GM12878 (cell line): ENCODE measurements around the gene DIABLO. TPM values are rescaled to one million over a fixed set of nuclear protein-coding genes. Genes with fewer than 3 reads are reported as not detected.
A peak's percentile ranks its signal among the peaks of the same experiment; 100 is the strongest.

Experiments
- ATF7 ChIP-seq: fragments of 450-650 bp; IDR thresholded peaks from 2 replicates; pipeline ENCODE4 v1.6.1; 2016; ENCODE audit warnings: low read depth, mild to moderate bottlenecking
- BCL11A ChIP-seq: IDR thresholded peaks from 2 replicates; pipeline ENCODE4 v1.6.1; 2011; ENCODE audit warnings: low read depth, low read length
- BHLHE40 ChIP-seq, 2 experiments: fragments of 450-650 bp in 1 of 2; IDR thresholded peaks; 2 replicates each; pipeline ENCODE4 v1.6.1; 2011 to 2017; ENCODE audit warnings: low read depth in 2 of 2, borderline replicate concordance in 1 of 2, improper control_type of control experiment in 1 of 2, low read length in 1 of 2, mild to moderate bottlenecking in 1 of 2
- CEBPB ChIP-seq, 2 experiments: fragments of 150-350 bp in 1 of 2; IDR thresholded peaks; 2 replicates each; pipeline ENCODE4 v1.6.1; 2012 to 2014; ENCODE audit warnings: low read depth in 2 of 2, low read length in 2 of 2, borderline replicate concordance in 1 of 2, inconsistent platforms in 1 of 2
- CHD1 ChIP-seq: IDR thresholded peaks from 2 replicates; pipeline ENCODE4 v1.6.1; 2012; ENCODE audit warnings: low read depth, low read length, improper control_type of control experiment
- EED ChIP-seq: sonication (generic); IDR thresholded peaks from 2 replicates; pipeline ENCODE4 v1.6.1; 2016; ENCODE audit warnings: antibody characterized with exemption, low read depth
- EP300 ChIP-seq, 2 experiments: fragments of 150-350 bp in 1 of 2; IDR thresholded peaks; 2 replicates each; pipeline ENCODE4 v1.6.1; 2011 to 2012; ENCODE audit warnings: low read depth in 2 of 2, low read length in 2 of 2, borderline replicate concordance in 1 of 2, improper control_type of control experiment in 1 of 2, inconsistent platforms in 1 of 2; ENCODE audit not compliant: control insufficient read depth in 1 of 2
- ETV6 ChIP-seq, 2 experiments: fragments of 450-650 bp in 1 of 2; IDR thresholded peaks in 1 of 2; conservative IDR thresholded peaks in 1 of 2; 2 replicates each; pipeline ENCODE4 v1.6.1; 2014; ENCODE audit warnings: antibody characterized with exemption in 1 of 2, borderline replicate concordance in 1 of 2, low read depth in 1 of 2, mild to moderate bottlenecking in 1 of 2, moderate library complexity in 1 of 2
- FOXM1 ChIP-seq: IDR thresholded peaks from 2 replicates; pipeline ENCODE4 v1.6.1; 2012; ENCODE audit warnings: low read depth, mild to moderate bottlenecking, inconsistent platforms, low read length, moderate library complexity
- HDAC2 ChIP-seq: fragments of 200-600 bp; sonication (generic); IDR thresholded peaks from 2 replicates; pipeline ENCODE4 v1.6.1; 2017
- NFIC ChIP-seq: IDR thresholded peaks from 2 replicates; pipeline ENCODE4 v1.6.1; 2012; ENCODE audit warnings: low read depth, mild to moderate bottlenecking, inconsistent platforms, low read length, moderate library complexity
- NFXL1 ChIP-seq: fragments of 450-650 bp; IDR thresholded peaks from 2 replicates; pipeline ENCODE4 v1.6.1; 2017; ENCODE audit warnings: antibody characterized with exemption, mild to moderate bottlenecking, borderline replicate concordance
- POLR2AphosphoS2 ChIP-seq: IDR thresholded peaks from 2 replicates; pipeline ENCODE4 v1.6.1; 2011; ENCODE audit warnings: low read depth, mild to moderate bottlenecking, low read length, improper control_type of control experiment, moderate library complexity
- POLR2AphosphoS5 ChIP-seq: IDR thresholded peaks from 2 replicates; pipeline ENCODE4 v1.6.1; 2011; ENCODE audit warnings: mild to moderate bottlenecking, low read length, inconsistent platforms
- SMAD1 ChIP-seq: fragments of 450-650 bp; IDR thresholded peaks from 2 replicates; pipeline ENCODE4 v1.6.1; 2018; ENCODE audit warnings: mild to moderate bottlenecking, low read depth; ENCODE audit not compliant: partially characterized antibody
- SP1 ChIP-seq: IDR thresholded peaks from one replicate; pipeline ENCODE4 v1.6.1; 2011; ENCODE audit warnings: low read depth, low read length
- SREBF2 ChIP-seq: IDR thresholded peaks from 2 replicates; pipeline ENCODE4 v1.6.1; 2012; ENCODE audit warnings: mild to moderate bottlenecking, low read length
- SRF ChIP-seq, 2 experiments: IDR thresholded peaks; 2 replicates each; pipeline ENCODE4 v1.6.1; 2011; ENCODE audit warnings: low read depth in 2 of 2, low read length in 2 of 2, mild to moderate bottlenecking in 1 of 2, moderate library complexity in 1 of 2
- ZBED1 ChIP-seq: IDR thresholded peaks from 2 replicates; pipeline ENCODE4 v1.6.1; 2016; ENCODE audit warnings: borderline replicate concordance
- ZNF622 ChIP-seq: fragments of 450-650 bp; IDR thresholded peaks from 2 replicates; pipeline ENCODE4 v1.6.1; 2017; ENCODE audit warnings: mild to moderate bottlenecking, inconsistent platforms
- polyA plus RNA-seq, 11 experiments: library from polyadenylated mRNA; depleted of rRNA in 4 of 11; unstranded in 6 of 11; stranded (reverse) in 5 of 11; fragments of >200 nt; fragmentation: Nextera tagmentation in 4 of 11; fragmentation: Illumina TruSeq in 1 of 11; extraction: Ambion mirVana in 4 of 11; extraction: Trizol in 1 of 11; gene quantifications; 1 replicate in 1 of 11; 2 replicates in 10 of 11; pipeline versions ENCODE4 v1.2.1 to v1.2.3, GENCODE V29; 2011 to 2016; ENCODE audit warnings: inconsistent platforms in 2 of 11, missing spikeins in 2 of 11, low read depth in 1 of 11
- total RNA-seq, 4 experiments: library from RNA; depleted of rRNA in 3 of 4; stranded (reverse); fragments of >200 nt in 3 of 4; fragmentation: Illumina TruSeq in 1 of 4; extraction: Trizol in 1 of 4; gene quantifications; 2 replicates each; pipeline versions ENCODE4 v1.2.1 to v1.2.3, GENCODE V29; 2013 to 2021
- TF ChIP-seq, protein P1 (sequence below): IDR thresholded peaks from 2 replicates; pipeline ENCODE4 v1.6.1; 2012; ENCODE audit warnings: low read length, inconsistent platforms
- TF ChIP-seq, protein P2 (sequence below): IDR thresholded peaks from 2 replicates; pipeline ENCODE4 v1.6.1; 2012; ENCODE audit warnings: improper control_type of control experiment, low read depth, low read length; ENCODE audit not compliant: insufficient replicate concordance

DIABLO gene
- total and polyA plus RNA-seq, 10 of the 15 experiments (the other 5 are each of a cell fraction or from before 2014, with no cell fraction given): 18.3 to 69.9 (median 46.2) TPM

- TF ChIP-seq ZNF622 (no peak), SRF (IDR thresholded peaks at IDR 0.05; ENCODE audit: low read depth in 2 of 2, low read length in 2 of 2) (0 out of 4 replicates have a peak, but pooled peaks of 1 of the 2 experiments have one; percentile 10), BHLHE40 (IDR thresholded peaks at IDR 0.05; ENCODE audit: borderline replicate concordance in 1 of 2, low read depth in 2 of 2, low read length in 1 of 2) (peak; percentile 76 to 87; a peak in 3 of 4 replicates), BCL11A (0 out of 2 replicates have a peak, but pooled peaks have one; percentile 43), CEBPB (IDR thresholded peaks at IDR 0.05; ENCODE audit: borderline replicate concordance in 1 of 2, low read depth in 2 of 2, low read length in 2 of 2) (0 out of 4 replicates have a peak, but pooled peaks of 1 of the 2 experiments have one; percentile 32), EED (peak; percentile 97), ATF7 (peak; percentile 19; the same call in 1 of the 2 replicates), CHD1 (no peak), ZBED1 (peak; percentile 43; the same call in 1 of the 2 replicates), SREBF2 (no peak), NFIC (peak; percentile 85), SMAD1 (no peak), FOXM1 (peak; percentile 74), ETV6 (conservative IDR thresholded peaks at IDR 0.05 in 1 of 2, IDR thresholded peaks at IDR 0.05 in 1 of 2; ENCODE audit: borderline replicate concordance in 1 of 2, low read depth in 1 of 2) (peak in 1 of 2 experiments; percentile 55; a peak in 1 of 4 replicates), HDAC2 (no peak), POLR2AphosphoS2 (no peak), POLR2AphosphoS5 (no peak), NFXL1 (no peak), EP300 (IDR thresholded peaks at IDR 0.05; ENCODE audit: borderline replicate concordance in 1 of 2, control insufficient read depth in 1 of 2, low read depth in 2 of 2, low read length in 2 of 2) (peak in 1 of 2 experiments; percentile 1; a peak in 1 of 4 replicates), SP1 (no peak)
- TF ChIP-seq, protein P1, sequence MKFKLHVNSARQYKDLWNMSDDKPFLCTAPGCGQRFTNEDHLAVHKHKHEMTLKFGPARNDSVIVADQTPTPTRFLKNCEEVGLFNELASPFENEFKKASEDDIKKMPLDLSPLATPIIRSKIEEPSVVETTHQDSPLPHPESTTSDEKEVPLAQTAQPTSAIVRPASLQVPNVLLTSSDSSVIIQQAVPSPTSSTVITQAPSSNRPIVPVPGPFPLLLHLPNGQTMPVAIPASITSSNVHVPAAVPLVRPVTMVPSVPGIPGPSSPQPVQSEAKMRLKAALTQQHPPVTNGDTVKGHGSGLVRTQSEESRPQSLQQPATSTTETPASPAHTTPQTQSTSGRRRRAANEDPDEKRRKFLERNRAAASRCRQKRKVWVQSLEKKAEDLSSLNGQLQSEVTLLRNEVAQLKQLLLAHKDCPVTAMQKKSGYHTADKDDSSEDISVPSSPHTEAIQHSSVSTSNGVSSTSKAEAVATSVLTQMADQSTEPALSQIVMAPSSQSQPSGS: peak; percentile 63
- TF ChIP-seq, protein P2, sequence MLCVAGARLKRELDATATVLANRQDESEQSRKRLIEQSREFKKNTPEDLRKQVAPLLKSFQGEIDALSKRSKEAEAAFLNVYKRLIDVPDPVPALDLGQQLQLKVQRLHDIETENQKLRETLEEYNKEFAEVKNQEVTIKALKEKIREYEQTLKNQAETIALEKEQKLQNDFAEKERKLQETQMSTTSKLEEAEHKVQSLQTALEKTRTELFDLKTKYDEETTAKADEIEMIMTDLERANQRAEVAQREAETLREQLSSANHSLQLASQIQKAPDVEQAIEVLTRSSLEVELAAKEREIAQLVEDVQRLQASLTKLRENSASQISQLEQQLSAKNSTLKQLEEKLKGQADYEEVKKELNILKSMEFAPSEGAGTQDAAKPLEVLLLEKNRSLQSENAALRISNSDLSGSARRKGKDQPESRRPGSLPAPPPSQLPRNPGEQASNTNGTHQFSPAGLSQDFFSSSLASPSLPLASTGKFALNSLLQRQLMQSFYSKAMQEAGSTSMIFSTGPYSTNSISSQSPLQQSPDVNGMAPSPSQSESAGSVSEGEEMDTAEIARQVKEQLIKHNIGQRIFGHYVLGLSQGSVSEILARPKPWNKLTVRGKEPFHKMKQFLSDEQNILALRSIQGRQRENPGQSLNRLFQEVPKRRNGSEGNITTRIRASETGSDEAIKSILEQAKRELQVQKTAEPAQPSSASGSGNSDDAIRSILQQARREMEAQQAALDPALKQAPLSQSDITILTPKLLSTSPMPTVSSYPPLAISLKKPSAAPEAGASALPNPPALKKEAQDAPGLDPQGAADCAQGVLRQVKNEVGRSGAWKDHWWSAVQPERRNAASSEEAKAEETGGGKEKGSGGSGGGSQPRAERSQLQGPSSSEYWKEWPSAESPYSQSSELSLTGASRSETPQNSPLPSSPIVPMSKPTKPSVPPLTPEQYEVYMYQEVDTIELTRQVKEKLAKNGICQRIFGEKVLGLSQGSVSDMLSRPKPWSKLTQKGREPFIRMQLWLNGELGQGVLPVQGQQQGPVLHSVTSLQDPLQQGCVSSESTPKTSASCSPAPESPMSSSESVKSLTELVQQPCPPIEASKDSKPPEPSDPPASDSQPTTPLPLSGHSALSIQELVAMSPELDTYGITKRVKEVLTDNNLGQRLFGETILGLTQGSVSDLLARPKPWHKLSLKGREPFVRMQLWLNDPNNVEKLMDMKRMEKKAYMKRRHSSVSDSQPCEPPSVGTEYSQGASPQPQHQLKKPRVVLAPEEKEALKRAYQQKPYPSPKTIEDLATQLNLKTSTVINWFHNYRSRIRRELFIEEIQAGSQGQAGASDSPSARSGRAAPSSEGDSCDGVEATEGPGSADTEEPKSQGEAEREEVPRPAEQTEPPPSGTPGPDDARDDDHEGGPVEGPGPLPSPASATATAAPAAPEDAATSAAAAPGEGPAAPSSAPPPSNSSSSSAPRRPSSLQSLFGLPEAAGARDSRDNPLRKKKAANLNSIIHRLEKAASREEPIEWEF: no peak
Measured at GRCh38 chr12:122166422-122167349, 59.2 kb downstream of the DIABLO start (continued).
